NCI-H748 treated with DMSO at 0.1 percent for 48 hours (cell line): ENCODE data around the gene CXorf38.

Experiments
- DNase-seq: peaks from one replicate; lab custom pipeline; 2025; lab: John Stamatoyannopoulos, UW

CXorf38 gene, protein sequence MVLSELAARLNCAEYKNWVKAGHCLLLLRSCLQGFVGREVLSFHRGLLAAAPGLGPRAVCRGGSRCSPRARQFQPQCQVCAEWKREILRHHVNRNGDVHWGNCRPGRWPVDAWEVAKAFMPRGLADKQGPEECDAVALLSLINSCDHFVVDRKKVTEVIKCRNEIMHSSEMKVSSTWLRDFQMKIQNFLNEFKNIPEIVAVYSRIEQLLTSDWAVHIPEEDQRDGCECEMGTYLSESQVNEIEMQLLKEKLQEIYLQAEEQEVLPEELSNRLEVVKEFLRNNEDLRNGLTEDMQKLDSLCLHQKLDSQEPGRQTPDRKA

DNA sequence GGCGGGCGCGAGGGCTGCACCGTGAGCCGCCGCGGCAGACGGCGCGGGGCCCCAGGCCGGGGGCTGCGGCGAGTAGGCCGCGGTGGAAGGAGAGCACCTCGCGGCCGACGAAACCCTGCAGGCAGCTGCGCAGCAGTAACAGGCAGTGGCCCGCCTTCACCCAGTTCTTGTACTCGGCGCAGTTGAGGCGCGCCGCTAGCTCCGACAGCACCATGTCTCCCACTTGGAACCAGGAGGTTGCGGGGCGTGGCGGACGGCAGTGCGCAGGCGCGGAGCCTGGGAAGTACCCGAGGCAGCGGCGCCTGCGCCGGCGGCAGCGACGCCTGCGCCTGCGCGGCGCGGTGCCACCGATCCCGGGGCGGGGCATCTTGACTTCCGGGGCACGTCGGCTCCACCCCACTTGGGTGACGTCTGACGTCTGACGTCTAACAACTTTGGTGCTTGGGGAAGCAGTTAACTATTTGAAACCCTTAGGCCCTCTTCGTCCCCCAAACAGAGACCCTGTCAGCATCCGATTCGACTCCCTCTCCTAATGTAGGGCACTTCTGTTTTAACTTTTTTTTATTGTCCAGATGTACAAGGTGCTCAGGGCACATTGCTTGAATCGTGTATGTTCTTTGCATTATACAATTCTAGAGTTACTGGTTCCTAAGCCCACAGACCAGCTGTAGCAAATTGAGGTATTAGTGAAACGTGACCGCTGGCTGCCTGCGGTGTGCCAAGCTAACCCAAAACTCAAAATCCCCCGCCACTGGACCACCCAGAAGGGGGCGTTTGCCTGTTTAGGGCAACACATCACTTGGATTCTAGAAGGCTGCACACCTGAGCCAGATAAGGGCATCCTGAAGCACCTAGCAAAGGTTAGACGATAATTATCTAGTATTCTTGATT, at the start of gene CXorf38:
TSS of gene CXorf38 (minus strand) at position 255 of the 891 bp plus-strand sequence. CDS start at position 214, 41 bp downstream.
- peak; percentile 83 for DNase-seq

DNA sequence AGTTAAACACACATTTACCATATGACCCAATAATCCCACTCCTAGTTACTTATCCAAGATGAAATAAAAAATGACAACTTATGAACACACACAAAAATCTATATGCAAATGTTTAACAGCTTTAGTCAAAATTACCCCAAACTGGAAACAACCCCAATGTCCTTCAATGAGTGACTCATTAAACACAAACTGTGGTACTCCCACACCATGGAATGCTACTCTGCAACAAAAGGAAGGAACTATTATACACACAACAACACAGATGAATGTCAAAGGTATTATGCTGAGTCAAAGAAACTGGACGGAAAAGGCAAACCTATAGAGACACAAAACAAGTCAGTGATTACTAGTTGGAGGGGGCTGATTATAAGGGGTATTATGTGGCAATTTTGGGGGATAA, 47.4 kb upstream of the CXorf38 start:
- no peak for DNase-seq

DNA sequence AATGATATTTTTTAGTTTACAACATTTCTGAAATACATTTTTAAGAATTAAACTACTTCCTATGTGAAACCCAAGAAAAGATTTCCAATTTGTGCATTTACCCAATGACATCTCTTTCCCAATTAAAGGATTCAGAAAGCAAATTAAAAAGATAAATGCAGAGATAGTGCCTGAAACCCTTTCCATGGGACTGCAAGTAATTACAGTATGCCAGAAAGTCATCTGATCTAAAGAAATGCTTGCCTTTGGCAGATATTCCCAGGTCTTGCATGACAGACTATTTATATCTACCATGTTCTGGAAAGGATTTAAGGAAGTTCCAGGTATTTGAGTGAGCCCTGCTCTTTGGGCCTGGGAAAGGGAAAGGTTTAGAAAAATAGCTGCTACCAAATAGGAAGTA, 41.6 kb upstream of the CXorf38 start:
- no peak for DNase-seq

DNA sequence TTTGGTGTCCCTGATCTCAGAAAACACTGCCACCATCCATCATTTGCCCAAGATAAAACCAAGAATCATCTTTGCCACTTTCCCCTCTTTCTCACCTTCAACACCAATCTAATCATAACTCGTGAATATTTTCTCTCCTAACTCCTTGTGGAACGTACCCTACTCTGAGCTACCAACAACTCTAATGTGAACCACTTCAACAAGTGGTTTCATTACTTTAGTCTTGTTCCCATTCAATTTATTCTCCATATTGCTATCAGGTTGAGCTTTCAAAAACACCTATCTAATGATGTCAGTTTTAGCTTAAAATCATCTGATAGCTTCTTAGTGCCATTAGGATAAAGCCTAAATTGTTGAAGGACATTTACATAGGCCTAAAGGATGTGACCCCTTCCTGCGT, 39.8 kb upstream of the CXorf38 start:
- no peak for DNase-seq

DNA sequence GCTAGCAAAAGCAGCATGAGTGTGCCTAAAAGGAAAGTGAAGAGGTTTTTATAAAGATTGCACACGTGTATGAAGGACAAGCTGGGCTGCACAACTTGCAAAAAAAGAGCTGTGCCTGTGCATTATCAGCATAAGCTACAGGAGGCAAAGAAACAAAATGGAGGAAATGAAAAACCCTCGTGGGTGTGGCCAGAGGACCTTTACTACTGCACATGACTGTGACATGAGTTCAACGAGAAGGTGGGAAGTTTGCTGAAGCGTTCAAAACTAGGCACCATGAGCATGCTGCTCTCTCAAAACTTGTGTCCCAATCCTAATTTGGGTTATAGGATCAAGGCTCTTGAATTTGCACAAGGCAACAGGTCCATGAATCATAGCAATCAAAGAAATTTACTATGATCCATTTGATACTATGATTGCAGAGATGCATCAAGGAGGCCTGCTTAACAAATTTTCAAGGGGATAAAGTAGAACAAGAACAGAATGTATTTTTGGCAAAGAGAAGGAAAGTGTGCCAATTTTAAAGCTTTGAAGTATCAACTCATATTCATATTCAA, 38.1 kb upstream of the CXorf38 start:
- DNase-seq, result no peak

DNA sequence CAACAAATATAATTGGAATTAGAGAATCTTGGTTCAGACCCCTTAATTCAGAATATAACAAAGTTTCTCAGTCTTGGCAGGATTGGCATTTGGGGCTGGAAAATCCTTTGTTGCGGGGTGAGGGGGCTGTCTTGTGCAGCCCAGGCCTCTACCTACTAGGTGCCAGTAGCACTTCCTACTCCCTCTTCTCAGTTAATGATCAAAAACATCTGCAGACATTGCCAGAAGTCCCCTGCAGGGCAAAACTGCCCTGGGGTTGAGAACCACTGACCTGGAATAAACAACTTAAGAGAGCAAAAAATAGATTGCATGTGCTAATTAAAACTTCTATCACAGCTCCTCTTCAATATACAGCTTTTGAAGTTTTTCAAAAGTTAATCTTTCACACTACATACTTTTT, 36.7 kb upstream of the CXorf38 start:
- no peak for DNase-seq

DNA sequence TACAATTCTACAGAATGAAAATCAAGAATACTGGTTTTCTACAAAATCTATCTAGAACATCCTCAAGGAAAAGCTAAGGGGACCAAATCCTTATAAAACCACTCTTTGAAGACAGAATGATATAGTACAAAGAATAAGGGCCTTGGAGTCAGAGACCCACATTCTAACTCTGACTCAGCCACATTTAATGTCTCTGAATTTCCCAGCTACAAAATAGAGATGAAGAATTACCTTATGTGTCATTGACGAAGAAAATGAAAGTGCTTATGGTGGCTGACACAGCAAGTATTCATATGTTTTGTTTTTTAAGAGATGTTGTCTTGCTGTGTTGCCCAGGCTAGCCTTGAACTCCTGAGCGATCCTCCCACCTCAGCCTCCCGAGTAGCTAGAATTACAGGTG, 35.9 kb upstream of the CXorf38 start:
- no peak for DNase-seq

DNA sequence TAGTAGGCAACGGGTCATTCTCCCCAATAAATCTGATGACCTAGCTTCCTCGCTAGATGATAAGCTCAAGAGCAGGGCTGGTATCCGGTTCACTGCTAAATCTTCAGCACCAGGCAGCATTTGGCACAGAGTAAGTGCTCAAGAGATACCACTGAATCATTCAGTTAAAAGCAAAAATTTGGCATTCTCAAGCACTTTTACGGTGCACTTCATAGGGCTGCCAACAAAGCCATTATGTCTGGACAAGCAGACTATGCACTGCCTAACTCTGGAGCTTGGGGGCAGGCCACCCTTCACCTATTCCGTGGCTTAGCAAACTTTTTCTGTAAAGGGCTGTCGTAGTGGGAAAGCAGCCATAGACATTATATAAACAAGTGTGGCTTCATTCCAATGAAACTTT, 23.8 kb upstream of the CXorf38 start:
- no peak for DNase-seq

DNA sequence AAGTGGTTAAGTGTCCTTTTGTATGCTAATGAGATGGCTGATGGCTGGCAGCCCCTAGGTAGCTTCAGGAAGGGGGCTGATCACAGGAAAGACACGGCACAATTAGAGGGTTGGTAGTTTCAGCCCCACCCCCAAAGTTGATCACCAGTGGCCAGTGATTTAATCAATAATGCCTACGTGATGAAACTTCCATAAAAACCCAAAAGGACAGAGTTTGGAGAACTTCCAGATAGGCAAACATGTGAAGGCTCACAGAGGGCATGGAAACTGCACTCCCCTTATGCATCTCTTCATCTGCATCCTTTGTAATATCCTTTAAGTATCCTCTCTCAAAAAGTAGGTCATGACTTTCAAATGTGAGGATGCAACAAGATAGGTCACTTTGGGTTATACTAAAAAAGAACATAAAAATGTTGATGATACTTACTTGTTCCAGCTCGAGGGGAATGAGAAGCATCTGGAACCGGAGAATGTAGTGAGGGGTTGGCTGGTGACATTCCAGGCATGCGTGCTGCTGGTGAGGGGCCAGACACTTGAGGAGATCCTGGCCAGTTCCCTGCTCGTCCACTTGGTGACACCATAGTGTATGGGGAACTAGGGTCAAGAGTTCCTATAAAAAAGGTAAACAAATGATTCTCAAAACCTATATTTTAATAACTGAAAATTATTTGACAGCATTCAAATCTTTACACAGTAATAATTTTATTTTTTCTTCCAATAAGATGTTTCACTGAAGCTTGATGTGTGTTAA, 16.7 kb upstream of the CXorf38 start:
- no peak for DNase-seq

DNA sequence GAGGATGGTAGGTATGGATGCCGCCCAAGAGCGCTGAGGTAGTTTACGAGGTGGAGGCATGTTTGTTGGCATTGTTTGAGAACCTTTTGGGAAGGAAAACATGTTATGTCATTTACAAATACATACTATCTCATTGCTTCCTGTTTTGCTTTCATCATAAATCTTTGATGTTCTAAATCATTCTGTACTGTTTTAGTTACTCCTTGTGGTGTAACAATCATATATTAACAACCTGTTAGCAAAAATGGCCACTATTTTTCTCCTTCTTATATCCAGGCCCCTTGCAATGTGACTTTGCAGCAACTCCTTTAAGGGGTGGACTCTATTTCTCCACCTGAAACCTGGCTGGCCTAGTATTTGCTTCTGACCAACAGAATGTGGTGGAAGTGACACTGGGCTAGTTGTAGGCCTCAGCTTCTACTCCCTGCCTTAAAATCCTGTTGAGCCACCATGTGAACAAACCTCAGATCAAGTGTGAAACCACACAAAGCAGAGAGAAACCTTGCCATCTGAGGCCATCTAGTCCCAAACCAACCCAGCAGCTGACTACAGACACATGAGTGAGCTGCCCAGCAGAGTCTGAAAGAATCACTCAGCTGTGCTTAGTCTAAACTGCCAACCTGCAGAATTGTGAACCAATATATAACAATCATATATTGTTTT, 15.8 kb upstream of the CXorf38 start:
- no peak for DNase-seq

DNA sequence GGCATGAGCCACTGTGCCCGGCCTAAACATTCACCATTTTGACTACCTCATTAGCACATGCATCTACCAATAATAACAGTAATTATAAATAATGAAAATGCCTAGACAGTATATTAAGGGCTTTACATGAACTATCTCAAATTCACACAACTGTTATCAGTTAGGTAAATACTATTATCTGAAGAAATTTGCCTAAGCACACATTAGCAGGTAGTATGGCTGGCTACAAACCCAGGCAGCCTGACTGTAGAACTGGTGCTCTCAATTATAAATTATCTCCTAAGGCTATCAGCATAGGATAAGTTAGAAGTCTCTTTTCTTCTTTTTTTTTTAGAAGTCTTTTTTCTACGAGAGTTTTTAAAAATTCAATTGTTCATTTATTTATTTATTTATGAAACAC, 14.1 kb upstream of the CXorf38 start:
- DNase-seq, result no peak

DNA sequence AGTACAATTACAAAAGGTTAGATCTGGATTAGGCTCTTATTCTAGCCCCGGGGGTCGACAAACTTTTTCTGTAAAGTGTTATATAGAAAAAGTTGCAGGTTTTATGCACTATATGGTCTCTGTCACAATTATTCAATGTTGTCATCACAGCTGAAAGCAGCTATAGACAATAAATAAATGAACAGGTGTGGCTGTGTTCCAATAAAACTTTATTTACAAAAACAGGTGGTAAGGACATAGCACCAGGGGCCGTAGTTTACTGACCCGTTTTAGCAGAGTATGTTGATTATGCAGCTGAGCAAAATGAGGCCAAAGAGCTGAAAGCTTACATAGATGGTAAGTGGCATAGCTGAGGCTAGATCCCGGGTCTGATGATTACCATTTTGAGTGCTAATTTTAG, 13.0 kb upstream of the CXorf38 start:
- DNase-seq, result no peak

DNA sequence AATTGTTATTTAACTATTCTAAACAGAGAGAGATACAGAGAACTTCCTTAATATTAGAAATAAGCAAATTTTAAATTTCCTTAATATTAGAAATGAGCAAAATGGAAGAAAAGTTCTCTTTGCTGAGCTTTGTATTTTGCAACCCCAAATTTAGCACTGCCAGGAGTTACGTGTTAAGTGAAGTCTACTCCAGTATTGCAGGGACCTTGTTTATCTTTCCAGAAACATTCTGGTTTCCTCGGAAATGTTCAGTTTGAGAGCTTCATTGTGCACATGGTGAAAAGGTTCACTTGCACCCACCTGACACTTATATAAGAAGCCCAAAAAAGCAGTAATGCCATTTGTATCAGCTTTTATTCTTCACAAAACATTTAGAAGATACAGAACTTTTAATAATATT, 6.2 kb upstream of the CXorf38 start:
- DNase-seq, result no peak

DNA sequence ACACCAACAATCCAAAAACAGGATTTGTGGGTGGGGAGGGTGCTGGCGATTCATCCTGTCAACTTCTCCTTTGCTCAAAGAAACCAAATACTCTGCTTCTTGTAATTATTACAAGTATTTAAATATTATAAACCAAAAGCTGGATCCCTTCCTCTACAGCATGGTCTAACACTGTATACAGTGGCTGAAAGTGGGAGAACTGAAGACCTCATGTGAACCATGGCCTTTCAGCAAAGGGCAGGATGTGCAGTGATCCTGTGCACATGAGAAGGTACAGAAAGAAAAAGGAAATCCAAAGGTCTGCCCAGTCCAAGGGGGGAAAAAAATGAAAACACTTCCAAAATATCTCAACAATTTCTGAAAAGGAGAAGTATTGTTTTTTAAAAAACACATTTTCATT, 5.3 kb upstream of the CXorf38 start:
- no peak for DNase-seq

DNA sequence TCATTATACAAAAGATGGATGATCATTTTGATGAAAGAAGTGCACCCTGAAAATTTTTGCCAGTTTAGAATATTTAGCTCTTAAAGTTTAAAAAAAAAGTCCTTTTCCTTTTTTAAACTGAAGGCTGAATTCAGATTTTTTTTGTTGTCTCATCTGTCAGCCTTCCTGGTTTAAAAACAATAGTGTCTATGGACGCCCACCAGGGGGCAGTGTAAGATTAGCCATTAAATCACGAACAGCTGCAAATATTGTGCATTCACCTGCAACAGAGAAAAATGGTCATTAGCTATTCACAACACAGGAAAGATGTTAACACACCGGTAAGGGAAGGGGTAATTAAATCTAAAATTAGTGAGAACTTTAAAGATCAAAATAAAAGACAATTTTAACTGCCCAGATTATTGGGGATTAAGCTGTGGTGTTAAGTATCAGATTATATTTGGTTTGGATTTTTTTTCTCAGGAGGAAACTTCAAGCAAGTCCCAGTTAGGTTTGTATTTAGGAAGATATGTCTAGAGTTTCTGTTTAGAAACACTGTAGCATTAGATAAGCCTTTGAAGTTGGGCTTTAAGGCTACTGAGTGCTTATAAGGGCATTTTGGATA, 4.4 kb upstream of the CXorf38 start:
- DNase-seq, result peak; percentile 42

DNA sequence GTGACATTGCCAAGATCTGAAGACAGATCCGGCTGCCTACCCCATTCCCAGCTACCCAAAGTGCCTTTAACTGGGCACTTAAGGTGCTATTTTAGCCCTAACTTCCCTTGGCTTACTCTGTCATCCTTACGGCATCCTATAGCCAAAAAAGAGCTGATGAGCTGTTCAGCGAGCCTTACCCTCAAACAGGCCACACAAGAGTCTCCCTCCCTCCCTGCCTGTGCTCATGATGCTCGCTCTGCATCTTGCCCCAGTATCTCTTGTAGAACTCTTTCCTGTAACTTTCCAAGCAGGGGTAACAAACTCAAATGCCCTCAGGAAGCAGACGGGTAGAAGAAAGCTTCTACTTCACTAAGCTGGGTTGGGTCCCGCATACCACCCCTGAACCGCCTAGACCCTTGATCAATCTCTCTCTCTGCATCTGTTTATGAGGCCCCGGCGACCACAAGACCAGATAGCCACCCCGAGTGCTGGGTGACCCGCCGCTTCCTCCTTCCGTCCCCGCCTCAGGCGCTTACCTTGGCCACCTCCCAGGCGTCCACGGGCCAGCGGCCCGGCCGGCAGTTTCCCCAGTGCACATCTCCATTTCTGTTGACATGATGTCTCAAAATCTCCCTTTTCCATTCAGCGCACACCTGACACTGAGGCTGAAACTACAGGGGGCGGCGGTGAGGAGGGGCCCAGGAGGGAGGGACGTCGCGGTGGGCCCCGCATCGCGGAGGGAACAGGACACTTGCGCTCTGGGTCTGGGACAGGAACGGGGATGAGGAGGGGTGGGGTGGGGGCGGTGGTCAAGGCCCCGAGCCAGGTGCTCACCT, 663 bp downstream of the CXorf38 start:
- peak; percentile 34 for DNase-seq

DNA sequence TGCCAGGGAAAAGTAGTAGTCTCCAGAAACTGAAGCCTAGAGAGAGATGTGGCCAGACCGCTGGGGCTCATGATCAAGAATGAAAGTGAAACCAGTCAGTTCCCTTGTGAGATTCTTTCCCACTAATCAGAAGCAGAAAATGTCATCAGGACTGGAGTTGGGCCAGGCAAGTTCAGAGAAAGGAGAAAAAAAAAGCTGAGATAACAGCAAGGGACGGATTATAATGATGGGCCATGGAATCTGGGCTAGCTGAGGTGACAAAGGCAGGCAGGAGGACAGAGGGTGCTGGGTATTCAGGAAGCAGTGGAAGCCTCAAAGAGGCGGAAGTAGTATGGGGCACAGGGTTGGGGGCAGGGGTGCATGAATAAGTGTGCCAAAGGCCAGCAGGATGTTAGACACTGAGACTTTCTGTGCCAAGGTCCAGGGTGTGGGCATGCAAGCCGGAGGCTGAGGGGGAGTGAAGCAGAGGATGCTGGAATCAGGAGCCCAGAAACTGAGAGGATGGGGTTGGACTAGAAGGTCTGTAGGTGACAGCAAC, 2.5 kb downstream of the CXorf38 start:
- DNase-seq, result no peak

DNA sequence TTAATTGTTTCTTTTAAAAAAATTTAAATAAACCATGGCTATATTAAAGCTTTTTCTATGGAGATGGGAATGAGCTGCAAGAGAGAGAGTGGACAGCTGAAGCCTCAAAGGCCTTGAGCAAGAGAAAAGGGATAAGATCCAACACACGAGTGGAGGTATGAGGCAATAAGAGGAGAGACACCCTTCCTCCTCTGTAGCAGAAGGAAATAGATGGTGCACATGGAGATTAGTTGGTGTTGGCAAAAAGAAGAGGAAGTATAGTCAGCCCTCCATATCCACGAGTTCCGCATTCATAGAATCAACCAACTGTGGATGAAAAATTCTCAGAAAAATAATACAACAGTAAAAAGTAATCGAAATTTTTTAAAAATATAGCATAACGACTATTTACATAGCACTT, 3.2 kb downstream of the CXorf38 start:
- DNase-seq, result no peak

DNA sequence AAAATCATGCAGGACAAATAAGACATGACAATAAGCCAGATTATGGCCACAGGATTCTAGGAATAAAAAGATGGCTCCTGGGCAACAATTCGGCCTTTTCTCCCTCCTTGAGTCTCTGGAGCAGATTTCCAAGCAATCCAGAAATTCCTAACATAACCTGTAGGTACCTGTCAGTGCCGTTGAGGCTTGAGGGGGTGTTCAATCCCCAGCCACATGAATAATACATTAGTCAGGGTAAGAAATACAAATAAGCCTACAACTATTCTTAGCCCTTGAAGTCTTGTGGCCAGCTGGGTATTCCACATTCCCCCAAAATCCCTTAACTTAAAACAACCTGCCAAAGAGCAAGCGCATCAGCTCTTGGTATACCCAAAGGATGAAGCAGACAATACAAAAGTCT, 9.7 kb downstream of the CXorf38 start:
- no peak for DNase-seq

DNA sequence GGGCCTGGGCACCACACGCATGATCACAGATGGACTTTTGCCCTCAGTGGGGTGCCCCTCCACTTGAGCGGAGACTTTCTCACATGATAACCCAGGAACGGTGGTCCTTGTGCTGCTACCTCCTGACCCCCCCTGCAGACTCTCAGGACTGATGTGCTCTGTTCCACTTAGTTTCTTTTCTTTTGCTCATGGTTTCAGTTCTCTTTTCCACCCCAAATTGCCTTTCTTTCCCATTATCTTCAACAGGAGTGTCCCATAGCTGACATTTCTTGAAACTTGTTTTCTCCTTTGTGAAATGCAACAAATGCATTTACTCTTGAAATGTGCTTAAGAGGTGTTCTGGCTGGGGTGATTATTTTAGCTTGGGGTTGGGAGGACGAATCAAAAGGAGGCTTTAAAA, 15.2 kb downstream of the CXorf38 start:
- no peak for DNase-seq
